Fibroblast of lung (primary cell): ENCODE results near the gene PRR13. TPM values are rescaled to one million over a fixed set of nuclear protein-coding genes. Genes with fewer than 3 reads are reported as not detected.
A peak's percentile ranks its signal among the peaks of the same experiment; 100 is the strongest.

Source experiments
- DNase-seq, 2 donors: peaks; one replicate each; pipeline versions ENCODE4 v3.0.0 to v3.0.0-alpha.2; 2010; ENCODE audit warnings: low read depth in 2 of 2
- H2AFZ ChIP-seq: 2 replicates; pipeline ENCODE4 v1.5.1; 2012; ENCODE audit warnings: low read length, control low read depth, inconsistent platforms
- H3K27ac ChIP-seq: 2 replicates; pipeline ENCODE4 v1.5.1; 2011; ENCODE audit warnings: low read length, control low read depth; ENCODE audit not compliant: insufficient read depth
- H3K27me3 ChIP-seq: 2 replicates; pipeline ENCODE4 v1.5.1; 2011; ENCODE audit warnings: mild to moderate bottlenecking, low read length; ENCODE audit not compliant: control insufficient read depth, insufficient read depth
- H3K36me3 ChIP-seq: 2 replicates; pipeline ENCODE4 v1.5.1; 2011; ENCODE audit warnings: low read length; ENCODE audit not compliant: control insufficient read depth, insufficient read depth
- H3K4me1 ChIP-seq: 2 replicates; pipeline ENCODE4 v1.5.1; 2011; ENCODE audit warnings: low read length; ENCODE audit not compliant: control insufficient read depth, insufficient read depth; ENCODE audit errors: extremely low read depth
- H3K4me2 ChIP-seq: 2 replicates; pipeline ENCODE4 v1.5.1; 2011; ENCODE audit warnings: low read length, control low read depth; ENCODE audit not compliant: insufficient read depth; ENCODE audit errors: extremely low read depth
- H3K4me3 ChIP-seq, 4 experiments: fragments of 200-600 bp in 1 of 4; sonication (generic) in 1 of 4; replicated peaks in 1 of 4; 2 replicates each; pipeline ENCODE4 v1.5.1; 2011 to 2016; ENCODE audit warnings: low read length in 4 of 4, low read depth in 3 of 4, mild to moderate bottlenecking in 3 of 4, control low read depth in 2 of 4, inconsistent platforms in 1 of 4, mixed read lengths in 1 of 4; ENCODE audit not compliant: insufficient read depth in 1 of 4; ENCODE audit errors: control extremely low read depth in 1 of 4
- H3K79me2 ChIP-seq: 2 replicates; pipeline ENCODE4 v1.5.1; 2012; ENCODE audit warnings: mild to moderate bottlenecking, low read length, inconsistent platforms; ENCODE audit not compliant: control insufficient read depth, insufficient read depth
- H3K9ac ChIP-seq: 2 replicates; pipeline ENCODE4 v1.5.1; 2011; ENCODE audit warnings: mild to moderate bottlenecking, low read length, control low read depth; ENCODE audit not compliant: insufficient read depth
- H3K9me3 ChIP-seq: 2 replicates; pipeline ENCODE4 v1.5.1; 2012; ENCODE audit warnings: low read depth, low read length; ENCODE audit not compliant: control insufficient read depth, insufficient read depth
- H4K20me1 ChIP-seq: 2 replicates; pipeline ENCODE4 v1.5.1; 2011; ENCODE audit warnings: low read length; ENCODE audit not compliant: control insufficient read depth, insufficient read depth; ENCODE audit errors: extremely low read depth
- EZH2 ChIP-seq: IDR thresholded peaks from 2 replicates; pipeline ENCODE4 v1.5.1; 2012; ENCODE audit warnings: low read length, control low read depth, mild to moderate bottlenecking; ENCODE audit errors: missing control alignments
- polyA plus RNA-seq, 2 donors: library from polyadenylated mRNA; depleted of rRNA in 1 of 2; stranded (reverse) in 1 of 2; unstranded in 1 of 2; fragments of >200 nt; gene quantifications; 2 replicates each; pipeline ENCODE4 v1.2.1, GENCODE V29; 2011 to 2012; ENCODE audit warnings: missing spikeins in 1 of 2
- total RNA-seq: library from RNA; depleted of rRNA; stranded (reverse); fragments of >200 nt; gene quantifications from 2 replicates; pipeline ENCODE4 v1.2.1, GENCODE V29; 2014
- TF ChIP-seq, protein P1 (sequence below), 2 donors: IDR thresholded peaks in 1 of 2; conservative IDR thresholded peaks in 1 of 2; 1 replicate in 1 of 2; 2 replicates in 1 of 2; pipeline ENCODE4 v1.5.1; 2011 to 2012; ENCODE audit warnings: low read length in 2 of 2, control low read depth in 1 of 2, inconsistent platforms in 1 of 2, low read depth in 1 of 2, mild to moderate bottlenecking in 1 of 2

PRR13 gene
- total and polyA plus RNA-seq, 2 donors (not counting 1 experiment from before 2014, with no cell fraction given) = 48.1 to 114 TPM

DNA sequence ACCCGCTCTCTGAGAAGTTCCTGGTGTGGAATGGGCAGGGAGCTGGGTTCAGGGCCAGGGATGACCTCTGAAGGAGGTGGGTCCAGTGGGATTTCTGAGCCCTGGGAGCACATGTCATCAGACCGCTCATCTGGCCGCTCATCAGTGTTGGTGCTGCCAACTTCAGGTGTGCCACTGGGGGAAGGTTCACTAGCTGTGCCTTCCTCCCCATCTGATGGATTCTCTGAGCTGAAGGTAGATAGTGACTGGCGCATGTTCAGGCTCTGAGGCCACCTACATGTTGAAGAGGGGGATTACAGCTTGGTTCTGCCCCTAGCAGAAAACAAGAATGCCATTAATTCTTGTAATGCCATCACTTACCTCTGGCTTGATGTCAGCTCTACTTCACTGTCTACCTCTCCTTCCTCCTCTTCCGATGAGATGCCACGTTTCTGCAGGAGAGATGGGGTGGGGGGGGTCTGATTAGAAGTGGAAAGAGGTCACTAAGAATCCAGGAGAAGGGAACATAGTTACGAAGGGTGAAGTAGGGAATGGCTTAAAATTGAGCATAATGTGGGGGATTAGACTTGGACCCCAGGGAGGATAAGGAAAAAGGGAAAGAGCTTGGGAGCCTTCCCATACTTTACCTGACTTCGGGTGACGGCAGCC is 40.5 kb downstream of the PRR13 start:
- DNase-seq = no peak
- H3K79me2 ChIP-seq = peaks cover 7% of the 10 kb centered on the region
- no peak overlapping the region for H3K4me3 ChIP-seq
- peaks cover 45% of the 10 kb centered on the region for H3K36me3 ChIP-seq
- H3K4me1 ChIP-seq = peaks cover 24% of the 10 kb centered on the region
- no peak overlapping the region for H2AFZ ChIP-seq
- no peak overlapping the region for H3K9ac ChIP-seq
- H4K20me1 ChIP-seq = no peaks in the 10 kb centered on the region
- H3K27me3 ChIP-seq = no peaks in the 10 kb centered on the region
- H3K27ac ChIP-seq = peak overlapping the region; percentile 2
- no peak for TF ChIP-seq EZH2
- TF ChIP-seq, protein P1, sequence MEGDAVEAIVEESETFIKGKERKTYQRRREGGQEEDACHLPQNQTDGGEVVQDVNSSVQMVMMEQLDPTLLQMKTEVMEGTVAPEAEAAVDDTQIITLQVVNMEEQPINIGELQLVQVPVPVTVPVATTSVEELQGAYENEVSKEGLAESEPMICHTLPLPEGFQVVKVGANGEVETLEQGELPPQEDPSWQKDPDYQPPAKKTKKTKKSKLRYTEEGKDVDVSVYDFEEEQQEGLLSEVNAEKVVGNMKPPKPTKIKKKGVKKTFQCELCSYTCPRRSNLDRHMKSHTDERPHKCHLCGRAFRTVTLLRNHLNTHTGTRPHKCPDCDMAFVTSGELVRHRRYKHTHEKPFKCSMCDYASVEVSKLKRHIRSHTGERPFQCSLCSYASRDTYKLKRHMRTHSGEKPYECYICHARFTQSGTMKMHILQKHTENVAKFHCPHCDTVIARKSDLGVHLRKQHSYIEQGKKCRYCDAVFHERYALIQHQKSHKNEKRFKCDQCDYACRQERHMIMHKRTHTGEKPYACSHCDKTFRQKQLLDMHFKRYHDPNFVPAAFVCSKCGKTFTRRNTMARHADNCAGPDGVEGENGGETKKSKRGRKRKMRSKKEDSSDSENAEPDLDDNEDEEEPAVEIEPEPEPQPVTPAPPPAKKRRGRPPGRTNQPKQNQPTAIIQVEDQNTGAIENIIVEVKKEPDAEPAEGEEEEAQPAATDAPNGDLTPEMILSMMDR (conservative IDR thresholded peaks at IDR 0.05 in 1 of 2, IDR thresholded peaks at IDR 0.05 in 1 of 2; ENCODE audit: low read depth in 1 of 2, low read length in 2 of 2) = peak in 1 of 2 donors; percentile 13
- no peaks in the 10 kb centered on the region for H3K9me3 ChIP-seq
- H3K4me2 ChIP-seq = no peak overlapping the region

DNA sequence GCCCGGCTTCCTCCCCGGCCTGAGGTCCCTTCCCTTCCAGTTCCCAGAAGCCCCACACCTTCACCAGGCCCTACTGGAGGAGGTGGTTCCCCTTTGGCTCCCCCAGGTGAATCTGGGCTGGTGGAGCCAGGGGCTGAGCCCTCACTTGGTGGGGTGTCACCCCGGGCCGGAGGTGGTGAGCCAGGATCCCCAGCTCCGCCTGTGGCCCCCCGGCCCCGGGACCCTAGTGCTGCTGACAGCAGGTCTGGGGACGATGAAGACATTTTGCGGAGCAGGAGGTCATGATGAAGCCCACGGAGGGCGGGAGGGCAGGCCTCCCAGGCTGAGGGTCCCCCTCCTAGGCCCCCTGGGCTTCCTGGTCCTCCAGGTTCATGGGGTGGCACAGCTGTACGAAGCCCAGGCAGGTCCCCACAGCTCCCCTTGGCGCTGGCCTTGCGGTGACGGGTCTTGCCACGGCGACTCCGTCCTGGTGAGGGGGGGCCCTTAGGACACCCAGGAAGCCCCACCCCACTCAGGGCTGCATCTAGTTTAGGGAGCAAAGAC is 41.2 kb downstream of the PRR13 start:
- Histone ChIP-seq H3K4me2 (no peak overlapping the region), H2AFZ (no peak overlapping the region), H3K4me1 (peaks cover 24% of the 10 kb centered on the region), H3K4me3 (no peak overlapping the region), H3K36me3 (peaks cover 46% of the 10 kb centered on the region), H3K79me2 (peaks cover 6% of the 10 kb centered on the region), H3K9ac (no peak overlapping the region), H3K27me3 (no peaks in the 10 kb centered on the region), H4K20me1 (no peaks in the 10 kb centered on the region), H3K27ac (no peak overlapping the region), H3K9me3 (no peaks in the 10 kb centered on the region)
- TF ChIP-seq, protein P1 (conservative IDR thresholded peaks at IDR 0.05 in 1 of 2, IDR thresholded peaks at IDR 0.05 in 1 of 2; ENCODE audit: low read depth in 1 of 2, low read length in 2 of 2) = no peak
- TF ChIP-seq EZH2 = no peak
- DNase-seq = no peak

DNA sequence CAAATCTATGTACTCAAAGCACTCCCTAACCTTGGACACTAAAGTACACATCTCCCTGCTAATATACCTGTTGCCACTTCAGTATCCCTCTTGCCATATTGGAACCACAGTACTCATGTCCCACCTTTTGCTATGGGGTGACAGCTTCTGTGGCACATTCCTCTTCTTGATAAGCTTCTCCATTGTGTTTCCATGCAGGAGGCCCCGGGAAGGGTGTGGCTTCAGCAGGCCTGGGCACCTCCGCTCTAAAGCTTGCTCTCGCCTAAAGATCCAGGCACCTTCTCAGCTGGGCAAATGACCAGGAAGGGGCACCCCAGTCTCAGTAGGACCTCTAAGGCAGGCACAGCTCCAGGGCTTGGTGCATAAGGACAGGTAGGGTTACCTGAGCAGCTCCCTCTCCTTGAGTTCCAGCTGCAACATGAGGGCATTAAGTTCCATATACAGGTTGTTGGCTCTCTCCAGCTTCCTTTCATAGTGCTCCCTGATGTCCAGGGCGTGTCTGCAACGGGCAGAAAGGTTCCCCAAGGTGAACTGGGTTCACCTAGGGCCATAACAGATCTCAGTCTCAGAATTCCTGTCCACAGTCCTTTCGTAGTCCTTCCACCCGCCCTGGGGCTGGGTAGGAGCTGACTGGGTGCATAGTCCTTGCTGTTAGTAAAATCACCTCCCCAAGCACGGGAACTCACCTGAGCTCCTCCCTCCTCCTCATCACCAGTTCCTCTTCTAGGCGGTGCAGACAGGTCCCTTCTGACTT is 41.9 kb downstream of the PRR13 start:
- H2AFZ ChIP-seq = no peak overlapping the region
- no peak overlapping the region for H3K4me2 ChIP-seq
- DNase-seq = no peak
- H4K20me1 ChIP-seq = no peaks in the 10 kb centered on the region
- no peak overlapping the region for H3K27ac ChIP-seq
- no peaks in the 10 kb centered on the region for H3K27me3 ChIP-seq
- peaks cover 24% of the 10 kb centered on the region for H3K4me1 ChIP-seq
- no peaks in the 10 kb centered on the region for H3K9me3 ChIP-seq
- no peak overlapping the region for H3K4me3 ChIP-seq
- peaks cover 47% of the 10 kb centered on the region for H3K36me3 ChIP-seq
- peaks cover 4% of the 10 kb centered on the region for H3K79me2 ChIP-seq
- TF ChIP-seq, protein P1 (conservative IDR thresholded peaks at IDR 0.05 in 1 of 2, IDR thresholded peaks at IDR 0.05 in 1 of 2; ENCODE audit: low read depth in 1 of 2, low read length in 2 of 2) = no peak
- TF ChIP-seq EZH2 = no peak
- no peak overlapping the region for H3K9ac ChIP-seq
